Measurements from ENCODE around the gene IRGC.

- no peak for TF ChIP-seq POLR2AphosphoS5 (IDR thresholded peaks at IDR 0.05)
- TF ChIP-seq CTCF (IDR thresholded peaks at IDR 0.05) = no peak
Measured at GRCh38 chr19:43704002-43704705, 11.7 kb upstream of the IRGC start.

All from transverse colon (tissue), 4 donors.